HCEC 1CT (cell line): ENCODE results near the gene PIEZO2.

Experiments
- DNase-seq: peaks from one replicate; pipeline ENCODE4 v3.0.0-alpha.2; 2017

Gene PIEZO2

GRCh38 chr18:11021477-11021876 is 127.9 kb downstream of the PIEZO2 start:
- no peak for DNase-seq

GRCh38 chr18:11020877-11021414 is 128.4 kb downstream of the PIEZO2 start:
- no peak for DNase-seq

DNA sequence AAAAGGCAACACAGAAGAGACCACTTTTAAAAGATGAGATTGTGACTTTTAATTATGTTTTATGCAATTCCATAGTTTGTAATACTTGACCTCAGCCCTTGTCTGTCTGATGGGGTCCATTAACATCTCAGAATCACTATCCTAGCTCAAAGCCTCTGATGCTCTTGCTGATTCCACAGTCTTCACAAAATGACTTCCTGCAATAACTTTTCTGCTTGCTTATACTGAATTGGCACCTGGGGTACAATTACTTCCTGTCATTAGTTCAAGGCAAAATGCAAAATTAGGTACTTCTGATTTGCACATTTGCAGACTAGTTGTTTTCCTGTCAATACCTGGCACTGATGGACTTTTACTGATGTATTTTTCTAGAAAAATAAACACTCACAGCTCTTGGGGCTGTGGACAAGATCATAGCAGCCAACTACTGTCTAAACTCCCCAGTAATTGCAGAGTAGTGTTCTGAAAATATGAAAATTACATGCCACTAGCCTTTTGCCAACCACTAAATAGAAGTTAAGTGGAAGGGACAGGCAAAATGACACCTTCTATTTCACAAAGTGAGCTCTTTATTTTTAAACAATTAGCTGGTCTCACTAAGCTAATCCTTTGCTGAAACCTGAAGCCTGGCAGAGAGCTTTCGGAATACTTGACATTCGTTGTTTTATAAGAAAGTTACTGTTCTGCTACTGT is 129.1 kb downstream of the PIEZO2 start:
- DNase-seq, result no peak

- no peak for DNase-seq
These were observed 129.9 kb downstream of the PIEZO2 start for GRCh38 chr18:11019295-11020105.

DNA sequence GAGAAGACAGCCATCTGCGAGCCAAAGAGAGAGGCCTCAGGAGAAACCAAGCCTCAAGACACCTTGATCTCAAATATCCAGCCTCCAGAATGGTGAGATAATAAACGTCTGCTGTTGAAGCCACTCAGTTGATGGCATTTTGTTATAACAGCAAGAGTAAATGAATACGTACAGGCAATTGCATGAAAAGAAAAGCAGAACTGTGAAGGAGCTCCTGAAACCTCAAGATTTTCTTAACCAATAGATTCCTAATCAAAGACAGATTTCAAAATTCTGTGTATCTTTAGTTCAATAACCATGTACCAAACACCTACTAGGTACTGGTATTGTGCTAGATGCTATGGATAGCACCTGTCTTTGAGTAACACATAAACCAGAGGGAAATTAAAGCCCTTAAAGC is 139.5 kb downstream of the PIEZO2 start:
- DNase-seq, result no peak

GRCh38 chr18:11009147-11009546 is 140.2 kb downstream of the PIEZO2 start:
- DNase-seq, result no peak

DNA sequence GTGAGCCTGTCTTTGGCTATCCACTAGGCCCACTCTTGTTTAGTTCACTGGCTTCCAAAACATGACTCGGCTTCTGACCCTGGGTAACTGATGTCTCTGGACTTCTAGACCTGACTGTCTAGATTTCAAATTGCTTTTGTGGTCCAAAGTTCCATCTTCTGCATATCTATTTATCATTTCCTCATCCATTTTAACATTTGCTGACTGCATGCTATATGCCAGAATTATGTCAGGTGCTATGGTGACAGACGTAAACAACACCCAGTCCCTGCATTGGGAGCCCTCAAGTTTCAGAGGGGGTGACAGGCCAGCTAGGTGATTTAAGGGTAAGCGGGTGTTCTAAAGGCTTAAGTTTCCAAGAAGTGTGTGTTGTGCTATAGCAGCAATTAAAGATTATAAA is 140.9 kb downstream of the PIEZO2 start:
- no peak for DNase-seq

- peak; percentile 91 for DNase-seq
These were observed 143.8 kb downstream of the PIEZO2 start for GRCh38 chr18:11005528-11005927.

DNA sequence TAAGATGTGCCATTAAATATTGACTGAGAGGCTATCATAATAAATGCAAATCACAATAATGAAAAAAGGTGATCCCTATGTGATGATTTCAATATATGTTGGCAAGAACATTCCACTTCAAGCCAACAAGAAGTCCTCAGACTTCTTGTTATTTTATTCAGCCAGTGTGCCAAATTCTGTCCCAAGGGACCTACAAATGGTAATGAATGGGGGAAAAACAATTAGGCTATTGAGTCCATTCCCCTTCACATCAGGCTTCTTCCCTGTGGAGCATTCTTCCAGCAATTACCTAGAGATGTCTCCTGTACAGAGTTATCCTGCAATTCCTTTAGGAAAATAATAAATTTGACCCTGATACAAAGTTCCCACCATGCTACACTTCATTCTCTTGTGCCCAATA is 144.4 kb downstream of the PIEZO2 start:
- DNase-seq, result no peak

DNA sequence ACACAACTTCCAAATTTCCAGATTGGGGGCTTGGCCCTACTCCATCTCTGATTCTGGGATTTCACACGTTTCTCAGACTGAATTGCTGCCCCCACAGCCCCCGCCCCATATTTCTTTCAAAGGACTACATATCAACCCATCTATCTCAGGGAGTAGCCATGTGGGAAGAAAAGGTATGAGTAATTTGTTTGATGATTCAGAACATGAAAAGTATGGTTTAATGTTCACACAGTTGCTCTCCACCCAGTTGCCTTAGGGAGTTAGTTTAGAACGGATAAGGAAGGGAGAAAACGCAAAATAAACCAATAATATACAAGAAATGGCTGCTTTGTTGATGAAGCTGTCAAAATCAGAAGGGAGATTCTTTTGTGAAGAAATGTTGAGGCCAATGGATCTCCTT is 145.1 kb downstream of the PIEZO2 start:
- DNase-seq, result peak; percentile 61

DNA sequence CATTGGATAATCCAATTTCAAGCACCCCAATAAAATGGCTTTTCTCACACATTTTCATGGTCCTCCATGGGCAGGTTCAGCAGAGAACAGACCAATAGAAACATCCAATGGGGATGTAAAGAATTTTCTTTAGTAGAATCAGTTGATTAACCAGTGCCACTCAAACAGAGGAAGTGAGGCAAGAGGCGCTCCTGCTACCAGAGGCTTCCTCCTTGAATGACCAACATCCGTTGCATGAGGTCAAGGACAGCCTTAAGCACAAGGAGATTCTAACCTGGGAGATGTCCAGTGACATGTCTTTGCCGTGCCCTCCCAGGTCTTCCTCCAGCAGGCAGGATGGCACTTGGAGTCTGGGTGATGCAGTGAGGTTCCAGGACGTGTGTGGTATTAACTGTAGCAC is 146.6 kb downstream of the PIEZO2 start:
- no peak for DNase-seq

- no peak for DNase-seq
These were observed 147.1 kb downstream of the PIEZO2 start for GRCh38 chr18:11002277-11002676.

DNA sequence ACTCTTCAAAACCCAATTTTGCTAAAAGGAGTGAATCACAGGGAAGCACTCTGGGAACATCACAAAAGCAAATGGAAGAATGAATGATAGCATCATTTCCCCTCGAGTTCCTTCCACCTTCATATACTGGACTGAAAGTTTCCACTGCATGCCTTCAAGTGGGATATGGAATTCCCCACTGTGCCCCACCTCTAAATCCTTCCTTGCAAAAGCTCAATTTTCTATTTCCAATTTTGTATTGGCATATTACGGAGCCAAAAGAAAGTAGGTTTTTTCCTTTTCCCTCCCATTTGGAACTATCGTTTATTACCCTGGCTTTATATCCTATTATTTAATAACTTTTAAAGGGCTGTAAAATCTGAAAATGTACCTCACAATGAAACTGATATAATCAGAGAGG is 149.3 kb downstream of the PIEZO2 start:
- no peak for DNase-seq

DNA sequence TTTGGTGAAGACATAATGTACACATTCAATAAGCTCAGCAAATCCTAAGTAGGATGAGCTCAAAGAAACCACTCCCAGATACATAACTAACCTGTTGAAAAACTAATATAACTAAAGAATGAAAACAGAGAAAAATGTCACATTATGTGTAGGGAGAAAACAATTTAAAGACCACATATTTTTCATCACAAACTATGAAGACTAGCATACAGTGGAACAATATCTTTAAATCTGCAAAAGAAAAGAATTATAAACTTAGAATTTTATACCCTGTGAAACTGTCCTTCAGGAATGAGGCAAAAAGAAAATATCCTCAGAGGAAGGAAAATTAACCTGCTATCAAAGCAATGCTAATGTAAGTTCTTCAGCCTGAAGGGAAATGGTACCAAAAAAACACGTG is 151.5 kb downstream of the PIEZO2 start:
- DNase-seq, result no peak

- DNase-seq, result no peak
These were observed 153.8 kb downstream of the PIEZO2 start for GRCh38 chr18:10995550-10995949.

- DNase-seq, result no peak
These were observed 159.9 kb downstream of the PIEZO2 start for GRCh38 chr18:10989486-10989885.

DNA sequence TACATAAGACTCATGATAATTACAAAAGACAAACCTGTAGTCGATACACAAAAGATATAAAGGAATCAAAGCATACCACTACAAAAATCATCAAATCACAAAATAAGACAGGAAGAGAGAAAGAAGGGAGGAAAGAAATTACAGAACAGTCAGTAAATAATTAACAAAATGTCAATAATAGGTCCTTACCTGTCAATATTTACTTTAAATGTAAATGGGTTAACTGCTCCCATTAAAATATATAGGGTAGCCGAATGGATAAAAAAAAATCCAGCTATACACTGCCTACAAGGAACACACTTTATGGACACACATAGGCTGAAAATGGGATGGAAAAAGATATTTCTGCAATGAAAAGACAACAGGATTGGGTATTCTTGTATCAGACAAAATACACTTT is 163.7 kb downstream of the PIEZO2 start:
- DNase-seq, result no peak

GRCh38 chr18:10979411-10979810 is 170.0 kb downstream of the PIEZO2 start:
- DNase-seq, result no peak

GRCh38 chr18:10977042-10977441 is 172.3 kb downstream of the PIEZO2 start:
- DNase-seq, result no peak

DNA sequence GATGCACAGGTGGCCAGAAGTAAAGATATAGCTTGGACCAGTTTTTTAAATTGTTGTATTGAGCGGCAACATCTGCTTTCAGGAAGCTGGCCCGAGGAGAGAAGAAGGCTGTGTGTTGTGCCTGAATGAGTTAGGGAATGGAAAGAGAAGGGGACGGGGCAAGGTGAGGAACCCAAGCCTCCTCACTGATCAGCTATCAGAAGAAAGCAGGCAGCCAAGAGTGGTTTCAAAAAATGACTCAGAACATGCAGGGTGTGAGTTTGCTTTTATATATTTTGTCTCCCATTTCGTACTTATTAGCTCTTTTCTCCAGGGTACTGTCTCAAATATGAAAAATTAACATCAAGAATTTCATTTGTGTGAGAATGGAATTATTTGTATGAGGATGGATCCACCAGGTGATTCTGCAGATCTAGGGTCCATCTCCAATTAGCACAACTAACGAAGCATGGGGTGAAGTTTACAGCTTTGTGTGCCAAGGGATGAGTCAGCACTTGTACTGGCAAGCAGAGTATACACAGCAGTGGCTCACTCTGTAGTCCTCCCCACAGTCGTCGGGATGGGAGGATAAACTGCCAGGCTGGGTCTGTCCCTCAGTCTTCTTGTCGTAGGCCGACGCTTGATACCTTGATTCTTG is 175.7 kb downstream of the PIEZO2 start:
- DNase-seq, result peak; percentile 24

DNA sequence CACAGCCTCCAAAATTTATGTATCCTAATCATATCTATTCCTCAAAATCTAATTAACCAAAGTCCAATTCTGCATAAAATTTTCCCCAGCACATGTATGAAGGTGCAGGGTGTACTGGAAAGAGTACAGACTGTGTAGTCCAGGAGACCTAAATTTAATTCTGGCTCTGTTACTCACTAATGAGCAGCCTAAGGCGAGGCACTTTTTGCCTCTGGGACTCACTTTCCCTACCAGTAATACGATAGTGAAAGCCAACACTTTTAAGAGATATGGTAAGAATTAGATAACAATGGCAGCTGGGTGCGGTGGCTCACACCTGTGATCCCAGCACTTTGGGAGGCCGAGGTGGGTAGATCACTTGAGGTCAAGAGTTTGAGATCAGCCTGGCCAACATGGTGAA is 177.7 kb downstream of the PIEZO2 start:
- no peak for DNase-seq

GRCh38 chr18:10965119-10965518 is 184.2 kb downstream of the PIEZO2 start:
- DNase-seq, result peak; percentile 1

DNA sequence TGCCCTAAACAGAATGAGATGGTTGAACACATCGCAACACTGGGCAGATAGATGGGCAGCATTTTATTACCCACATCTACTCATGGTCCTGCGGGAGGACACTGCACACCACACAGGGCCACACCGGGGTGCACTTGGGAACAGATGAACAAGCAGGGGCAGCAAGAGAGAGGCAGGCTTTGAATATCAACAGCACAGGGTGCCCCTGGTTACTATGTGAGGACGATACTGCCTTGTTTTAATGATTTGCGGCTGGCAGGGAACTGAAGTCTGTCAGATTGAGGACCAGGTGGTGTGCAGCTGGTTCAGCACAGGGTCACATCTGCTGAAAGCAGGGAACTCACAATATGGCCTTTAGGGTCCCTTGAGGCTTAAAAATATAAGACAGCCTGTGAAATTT is 195.7 kb downstream of the PIEZO2 start:
- no peak for DNase-seq
